ENCODE results near the gene SLC19A1. TPM values are rescaled to one million over a fixed set of nuclear protein-coding genes. Genes with fewer than 3 reads are reported as not detected.

Gene SLC19A1
- total RNA-seq, 1 experiment from 2014 or later = 4.3 TPM

DNA sequence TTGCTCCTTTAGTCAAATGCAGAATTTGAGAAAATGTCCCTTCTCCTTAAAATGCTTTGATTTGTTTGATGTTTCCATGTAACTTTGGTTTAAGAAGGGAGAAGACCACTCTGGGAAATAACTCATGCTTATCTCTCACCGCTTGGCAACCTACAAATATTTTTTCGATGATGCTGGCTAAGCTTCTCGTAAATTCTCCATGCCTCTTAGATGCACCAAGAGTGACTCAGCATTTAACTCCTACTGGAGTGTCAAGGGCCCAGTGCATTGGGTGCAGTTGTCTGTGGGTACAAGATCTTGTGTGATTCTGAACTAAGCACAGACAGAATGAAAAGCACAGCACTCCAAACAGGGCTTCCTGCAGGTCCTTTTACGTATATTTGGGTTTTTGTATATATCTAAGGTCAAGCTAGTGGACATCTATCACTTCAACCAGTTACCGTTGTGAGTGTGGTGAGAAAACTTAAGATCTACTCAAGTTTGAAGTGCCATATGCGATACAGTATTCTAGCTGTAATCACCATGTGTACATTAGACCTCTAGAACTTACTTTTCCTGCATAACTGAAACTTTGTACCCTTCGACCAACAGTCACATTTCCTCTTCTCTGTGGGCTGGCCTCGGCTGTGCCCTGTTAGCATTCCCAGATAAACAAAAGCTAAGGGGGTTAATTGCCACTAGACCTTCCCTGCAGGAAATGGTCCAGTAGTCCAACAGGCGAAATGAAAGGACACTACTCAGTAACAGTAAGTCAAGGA, 81.5 kb downstream of the SLC19A1 start:
- no peak for DNase-seq
- no peak overlapping the region for H3K27ac ChIP-seq (ENCODE audit: low read length)
- H3K4me1 ChIP-seq (ENCODE audit: low read length) = no peaks in the 10 kb centered on the region
- no peaks in the 10 kb centered on the region for H3K79me2 ChIP-seq (ENCODE audit: low read length)
- H2AFZ ChIP-seq (ENCODE audit: low read length) = no peak overlapping the region
- no peaks in the 10 kb centered on the region for H3K9me3 ChIP-seq (ENCODE audit: low read length)
- no peak overlapping the region for H3K4me2 ChIP-seq (ENCODE audit: low read depth, low read length, poor library complexity, severe bottlenecking)
- 0 out of 2 replicates have a peak, but pooled peaks cover 3% of the 10 kb centered on the region for H4K20me1 ChIP-seq (ENCODE audit: insufficient read depth, low read depth, low read length)
- no peaks in the 10 kb centered on the region for H3K9me2 ChIP-seq (replicated peaks; ENCODE audit: insufficient read depth, low read length)
- H3K27me3 ChIP-seq (ENCODE audit: low read length) = no peaks in the 10 kb centered on the region
- H3K36me3 ChIP-seq (ENCODE audit: insufficient read depth, low read length) = no peaks in the 10 kb centered on the region
- H3K4me3 ChIP-seq (ENCODE audit: low read length) = no peak overlapping the region
- no peak overlapping the region for H3K9ac ChIP-seq (ENCODE audit: low read length)

DNA sequence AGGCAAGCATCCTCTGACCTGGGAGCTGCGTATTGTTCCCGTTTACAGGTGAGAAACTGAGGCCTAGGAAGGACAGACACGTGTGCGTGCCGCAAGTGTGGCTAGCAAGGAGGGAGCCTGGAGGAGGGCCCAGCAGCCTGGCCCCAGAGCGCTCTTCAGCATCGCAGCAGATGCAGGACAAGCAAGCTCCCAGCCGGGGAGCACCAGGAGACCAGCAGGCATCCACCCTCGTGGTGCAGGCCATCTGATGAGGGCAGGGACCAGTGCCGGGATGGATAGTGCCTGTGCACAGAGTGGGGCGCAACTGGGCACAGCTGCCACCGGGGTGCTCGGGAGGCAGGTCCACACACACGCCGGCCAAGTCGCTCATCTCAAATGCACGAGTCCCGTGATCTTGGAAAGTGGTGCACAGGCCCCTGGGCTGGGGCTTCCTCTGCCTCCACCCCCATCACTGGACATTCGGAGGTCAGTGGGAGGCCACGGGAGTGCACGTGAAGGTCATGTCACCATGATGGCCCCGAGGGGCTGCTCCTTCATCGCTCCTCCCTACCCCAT, 82.2 kb downstream of the SLC19A1 start:
- H3K4me3 ChIP-seq (ENCODE audit: low read length) = no peak overlapping the region
- no peak overlapping the region for H3K27ac ChIP-seq (ENCODE audit: low read length)
- no peak overlapping the region for H2AFZ ChIP-seq (ENCODE audit: low read length)
- H3K4me1 ChIP-seq (ENCODE audit: low read length) = no peaks in the 10 kb centered on the region
- H3K9me2 ChIP-seq (replicated peaks; ENCODE audit: insufficient read depth, low read length) = no peaks in the 10 kb centered on the region
- no peaks in the 10 kb centered on the region for H3K9me3 ChIP-seq (ENCODE audit: low read length)
- DNase-seq = no peak
- H4K20me1 ChIP-seq (ENCODE audit: insufficient read depth, low read depth, low read length) = 0 out of 2 replicates have a peak, but pooled peaks cover 3% of the 10 kb centered on the region
- no peak overlapping the region for H3K9ac ChIP-seq (ENCODE audit: low read length)
- no peaks in the 10 kb centered on the region for H3K27me3 ChIP-seq (ENCODE audit: low read length)
- H3K36me3 ChIP-seq (ENCODE audit: insufficient read depth, low read length) = no peaks in the 10 kb centered on the region
- no peak overlapping the region for H3K4me2 ChIP-seq (ENCODE audit: low read depth, low read length, poor library complexity, severe bottlenecking)
- H3K79me2 ChIP-seq (ENCODE audit: low read length) = no peaks in the 10 kb centered on the region

- no peaks in the 10 kb centered on the region for H3K36me3 ChIP-seq (ENCODE audit: insufficient read depth, low read length)
- H3K27ac ChIP-seq (ENCODE audit: low read length) = no peak overlapping the region
- H2AFZ ChIP-seq (ENCODE audit: low read length) = no peak overlapping the region
- no peak overlapping the region for H3K9ac ChIP-seq (ENCODE audit: low read length)
- no peak for DNase-seq
- H3K9me2 ChIP-seq (replicated peaks; ENCODE audit: insufficient read depth, low read length) = no peaks in the 10 kb centered on the region
- H3K27me3 ChIP-seq (ENCODE audit: low read length) = no peaks in the 10 kb centered on the region
- no peaks in the 10 kb centered on the region for H3K9me3 ChIP-seq (ENCODE audit: low read length)
- 0 out of 2 replicates have a peak, but pooled peaks cover 3% of the 10 kb centered on the region for H4K20me1 ChIP-seq (ENCODE audit: insufficient read depth, low read depth, low read length)
- H3K4me2 ChIP-seq (ENCODE audit: low read depth, low read length, poor library complexity, severe bottlenecking) = no peak overlapping the region
- H3K79me2 ChIP-seq (ENCODE audit: low read length) = no peaks in the 10 kb centered on the region
- no peaks in the 10 kb centered on the region for H3K4me1 ChIP-seq (ENCODE audit: low read length)
- H3K4me3 ChIP-seq (ENCODE audit: low read length) = no peak overlapping the region
Measured at GRCh38 chr21:45459171-45460010, 82.8 kb downstream of the SLC19A1 start.

- H2AFZ ChIP-seq (ENCODE audit: low read length) = no peak overlapping the region
- H3K4me1 ChIP-seq (ENCODE audit: low read length) = no peaks in the 10 kb centered on the region
- H3K4me2 ChIP-seq (ENCODE audit: low read depth, low read length, poor library complexity, severe bottlenecking) = no peak overlapping the region
- no peaks in the 10 kb centered on the region for H3K9me2 ChIP-seq (replicated peaks; ENCODE audit: insufficient read depth, low read length)
- no peak for DNase-seq
- no peak overlapping the region for H3K9ac ChIP-seq (ENCODE audit: low read length)
- no peak overlapping the region for H3K4me3 ChIP-seq (ENCODE audit: low read length)
- no peaks in the 10 kb centered on the region for H3K9me3 ChIP-seq (ENCODE audit: low read length)
- no peaks in the 10 kb centered on the region for H3K27me3 ChIP-seq (ENCODE audit: low read length)
- no peak overlapping the region for H3K27ac ChIP-seq (ENCODE audit: low read length)
- H3K36me3 ChIP-seq (ENCODE audit: insufficient read depth, low read length) = no peaks in the 10 kb centered on the region
- 0 out of 2 replicates have a peak, but pooled peaks cover 3% of the 10 kb centered on the region for H4K20me1 ChIP-seq (ENCODE audit: insufficient read depth, low read depth, low read length)
- H3K79me2 ChIP-seq (ENCODE audit: low read length) = no peaks in the 10 kb centered on the region
Measured at GRCh38 chr21:45458281-45459170, 83.7 kb downstream of the SLC19A1 start.

DNA sequence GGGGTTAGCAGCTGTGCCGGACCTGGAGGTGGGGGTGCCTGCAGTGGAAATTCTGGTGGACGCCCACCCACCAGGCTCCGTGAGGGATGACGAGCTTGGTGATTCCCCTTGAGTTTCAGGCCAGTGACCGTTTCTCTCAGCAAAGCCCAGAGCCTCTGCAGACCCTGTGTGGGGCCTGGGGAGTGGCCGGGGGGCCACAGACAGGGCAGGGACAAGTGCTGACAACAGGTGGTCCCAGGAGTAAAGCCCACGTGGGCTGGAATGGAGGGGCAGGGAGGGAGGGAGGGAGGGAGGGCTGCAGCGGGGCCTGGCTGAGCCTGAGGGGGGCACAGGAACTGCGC, 84.4 kb downstream of the SLC19A1 start:
- Histone ChIP-seq H3K9ac (ENCODE audit: low read length) (no peak overlapping the region), H3K36me3 (ENCODE audit: insufficient read depth, low read length) (no peaks in the 10 kb centered on the region), H3K79me2 (ENCODE audit: low read length) (no peaks in the 10 kb centered on the region), H3K4me1 (ENCODE audit: low read length) (no peaks in the 10 kb centered on the region), H3K27ac (ENCODE audit: low read length) (no peak overlapping the region), H3K9me2 (replicated peaks; ENCODE audit: insufficient read depth, low read length) (no peaks in the 10 kb centered on the region), H4K20me1 (ENCODE audit: insufficient read depth, low read depth, low read length) (0 out of 2 replicates have a peak, but pooled peaks cover 3% of the 10 kb centered on the region), H3K4me2 (ENCODE audit: low read depth, low read length, poor library complexity, severe bottlenecking) (no peak overlapping the region), H2AFZ (ENCODE audit: low read length) (no peak overlapping the region), H3K4me3 (ENCODE audit: low read length) (no peak overlapping the region), H3K9me3 (ENCODE audit: low read length) (peaks cover 5% of the 10 kb centered on the region), H3K27me3 (ENCODE audit: low read length) (no peaks in the 10 kb centered on the region)
- no peak for DNase-seq

GRCh38 chr21:45457161-45457831, 84.9 kb downstream of the SLC19A1 start:
- Histone ChIP-seq H4K20me1 (ENCODE audit: insufficient read depth, low read depth, low read length) (0 out of 2 replicates have a peak, but pooled peaks cover 3% of the 10 kb centered on the region), H2AFZ (ENCODE audit: low read length) (no peak overlapping the region), H3K4me3 (ENCODE audit: low read length) (no peak overlapping the region), H3K9me3 (ENCODE audit: low read length) (peaks cover 10% of the 10 kb centered on the region), H3K27ac (ENCODE audit: low read length) (no peak overlapping the region), H3K79me2 (ENCODE audit: low read length) (no peaks in the 10 kb centered on the region), H3K4me2 (ENCODE audit: low read depth, low read length, poor library complexity, severe bottlenecking) (no peak overlapping the region), H3K36me3 (ENCODE audit: insufficient read depth, low read length) (no peaks in the 10 kb centered on the region), H3K9ac (ENCODE audit: low read length) (no peak overlapping the region), H3K27me3 (ENCODE audit: low read length) (no peaks in the 10 kb centered on the region), H3K4me1 (ENCODE audit: low read length) (no peaks in the 10 kb centered on the region), H3K9me2 (replicated peaks; ENCODE audit: insufficient read depth, low read length) (no peaks in the 10 kb centered on the region)
- DNase-seq = no peak

DNA sequence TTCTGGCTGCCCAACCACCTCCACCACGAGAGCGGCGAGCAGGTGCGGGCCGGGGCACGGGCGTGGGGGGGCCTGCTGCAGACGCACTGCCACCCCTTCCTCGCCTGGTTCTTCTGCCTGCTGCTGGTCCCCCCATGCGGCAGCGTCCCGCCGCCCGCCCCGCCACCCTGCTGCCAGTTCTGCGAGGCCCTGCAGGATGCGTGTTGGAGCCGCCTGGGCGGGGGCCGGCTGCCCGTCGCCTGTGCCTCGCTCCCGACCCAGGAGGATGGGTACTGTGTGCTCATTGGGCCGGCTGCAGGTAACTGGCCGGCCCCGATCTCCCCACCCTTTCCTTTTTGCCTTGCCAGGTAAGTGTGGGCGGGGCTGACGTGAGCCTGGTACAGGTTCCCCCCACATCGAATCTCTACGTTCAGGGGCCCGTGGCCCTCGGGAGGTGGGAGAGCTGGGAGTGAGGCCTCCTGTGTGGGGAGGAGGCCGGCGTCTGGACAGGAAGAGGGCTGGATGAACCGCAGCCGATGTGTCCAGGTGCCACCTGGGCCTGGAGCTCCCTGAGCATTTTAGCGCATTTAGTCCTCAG, 85.6 kb downstream of the SLC19A1 start:
- Histone ChIP-seq H3K36me3 (ENCODE audit: insufficient read depth, low read length) (no peaks in the 10 kb centered on the region), H3K27ac (ENCODE audit: low read length) (no peak overlapping the region), H3K4me1 (ENCODE audit: low read length) (no peaks in the 10 kb centered on the region), H3K4me2 (ENCODE audit: low read depth, low read length, poor library complexity, severe bottlenecking) (no peak overlapping the region), H4K20me1 (ENCODE audit: insufficient read depth, low read depth, low read length) (0 out of 2 replicates have a peak, but pooled peaks cover 3% of the 10 kb centered on the region), H3K79me2 (ENCODE audit: low read length) (no peaks in the 10 kb centered on the region), H3K4me3 (ENCODE audit: low read length) (no peak overlapping the region), H3K9me2 (replicated peaks; ENCODE audit: insufficient read depth, low read length) (no peaks in the 10 kb centered on the region), H3K9me3 (ENCODE audit: low read length) (peaks cover 10% of the 10 kb centered on the region), H3K9ac (ENCODE audit: low read length) (no peak overlapping the region), H3K27me3 (ENCODE audit: low read length) (no peaks in the 10 kb centered on the region), H2AFZ (ENCODE audit: low read length) (no peak overlapping the region)
- no peak for DNase-seq

All from Karpas-422 (cell line).